ENCODE measurements around the gene C20orf204. TPM values are rescaled to one million over a fixed set of nuclear protein-coding genes. Genes with fewer than 3 reads are reported as not detected.

Gene C20orf204
- total and polyA plus RNA-seq, 10 of the 15 experiments (the other 5 are each of a cell fraction or from before 2014, with no cell fraction given) = 0.24 to 56.0 (median 12.4) TPM

DNA sequence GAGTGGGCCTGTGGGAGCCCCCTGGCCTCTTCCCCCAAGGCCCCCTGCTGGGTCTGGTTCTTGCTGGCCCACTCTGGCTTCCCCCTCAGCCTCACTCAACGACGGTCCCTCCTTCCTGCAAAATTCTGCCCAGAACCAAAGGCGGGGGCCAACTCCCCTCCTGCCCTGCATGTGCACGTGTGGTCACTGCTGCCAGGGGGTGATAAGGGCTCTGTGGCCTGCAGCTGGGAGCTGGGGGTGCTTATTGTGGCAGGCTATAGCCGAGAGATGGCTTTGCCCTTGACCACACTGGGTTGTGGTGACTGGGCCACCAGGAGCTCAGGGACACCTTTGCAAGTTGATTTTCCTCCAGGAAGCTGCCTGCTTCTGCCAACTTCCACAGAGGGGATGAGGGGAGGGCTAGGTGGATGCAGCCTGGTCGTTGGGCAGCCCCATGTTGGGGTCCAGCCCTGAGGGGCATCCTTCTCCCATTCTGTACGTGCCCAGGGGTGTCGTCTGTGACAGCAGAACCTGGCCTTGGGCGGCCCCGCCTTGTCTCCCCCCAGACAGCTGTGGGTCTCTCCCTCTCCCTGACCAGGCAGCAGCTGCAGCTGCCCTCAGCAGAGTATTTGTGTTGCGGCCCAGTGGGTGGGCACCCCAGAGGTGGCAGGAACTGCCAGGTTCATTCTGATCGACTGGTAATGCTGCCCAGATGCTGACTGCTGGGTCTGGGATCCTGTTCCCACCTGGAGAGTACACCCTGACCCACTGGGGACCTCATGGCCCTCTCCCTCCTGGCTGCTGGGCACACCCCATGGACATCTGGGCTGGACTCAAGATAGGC, 32.6 kb downstream of the C20orf204 start:
- Histone ChIP-seq H3K27ac (ENCODE audit: control insufficient read depth, insufficient read depth) (no peak overlapping the region), H3K4me1 (ENCODE audit: control insufficient read depth, insufficient read depth, low read length) (peaks cover 26% of the 10 kb centered on the region), H3K4me2 (ENCODE audit: control insufficient read depth, insufficient read depth) (no peak overlapping the region), H3K27me3 (replicated peaks in 1 of 2; ENCODE audit: control insufficient read depth in 2 of 2, insufficient read depth in 2 of 2, low read length in 1 of 2) (no peaks in the 10 kb centered on the region), H3K9ac (ENCODE audit: control insufficient read depth, insufficient read depth, low read length) (no peak overlapping the region), H3K79me2 (ENCODE audit: control insufficient read depth, insufficient read depth, low read length) (no peaks in the 10 kb centered on the region), H4K20me1 (ENCODE audit: control insufficient read depth, insufficient read depth) (no peaks in the 10 kb centered on the region), H2AFZ (ENCODE audit: control insufficient read depth, low read depth, low read length) (no peak overlapping the region), H3K9me3 (replicated peaks; ENCODE audit: control insufficient read depth, insufficient read depth, low read length) (no peaks in the 10 kb centered on the region), H3K36me3 (ENCODE audit: control insufficient read depth in 2 of 2, insufficient read depth in 2 of 2, low read length in 1 of 2) (peaks cover 3 to 9% of the 10 kb centered on the region in 2 experiments; a peak in 3 of 4 replicates), H3K4me3 (no peak overlapping the region)
- ATAC-seq = no peak
- DNase-seq (ENCODE audit: low read depth, low spot score) = no peak
- WGBS (ENCODE audit: insufficient coverage, insufficient replicate concordance, low lambda C conversion rate, missing lambda C conversion rate) = 33% methylated on average over 12 of the region's 12 CpGs
- TF ChIP-seq FOXK2 (IDR thresholded peaks at IDR 0.05) (no peak), BACH1 (IDR thresholded peaks at IDR 0.05; ENCODE audit: borderline replicate concordance) (no peak), NFYB (IDR thresholded peaks at IDR 0.05; ENCODE audit: insufficient read depth, low read depth, low read length) (no peak), POLR2AphosphoS2 (IDR thresholded peaks at IDR 0.05; ENCODE audit: low read depth, low read length) (no peak), NFYA (IDR thresholded peaks at IDR 0.05; ENCODE audit: borderline replicate concordance, low read depth, low read length) (no peak), EZH2 (IDR thresholded peaks at IDR 0.05; ENCODE audit: borderline replicate concordance, control insufficient read depth, low read depth, low read length) (no peak), WRNIP1 (IDR thresholded peaks at IDR 0.05; ENCODE audit: borderline replicate concordance, low read depth, low read length) (no peak)
- TF ChIP-seq, protein P1, sequence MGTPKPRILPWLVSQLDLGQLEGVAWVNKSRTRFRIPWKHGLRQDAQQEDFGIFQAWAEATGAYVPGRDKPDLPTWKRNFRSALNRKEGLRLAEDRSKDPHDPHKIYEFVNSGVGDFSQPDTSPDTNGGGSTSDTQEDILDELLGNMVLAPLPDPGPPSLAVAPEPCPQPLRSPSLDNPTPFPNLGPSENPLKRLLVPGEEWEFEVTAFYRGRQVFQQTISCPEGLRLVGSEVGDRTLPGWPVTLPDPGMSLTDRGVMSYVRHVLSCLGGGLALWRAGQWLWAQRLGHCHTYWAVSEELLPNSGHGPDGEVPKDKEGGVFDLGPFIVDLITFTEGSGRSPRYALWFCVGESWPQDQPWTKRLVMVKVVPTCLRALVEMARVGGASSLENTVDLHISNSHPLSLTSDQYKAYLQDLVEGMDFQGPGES (IDR thresholded peaks at IDR 0.05) = no peak
- no peak for FAIRE-seq
- CTCF ChIA-PET = interaction anchor here (1.2 to 2.3 kb wide), 5 partner anchors 10 to 29 kb away, joined by 5 to 10 read pairs (median 7); no protein-coding TSS in a partner anchor
- intact Hi-C loops (cut with micrococcal nuclease; ENCODE audit: unreplicated experiment) = no loop called here
- in situ Hi-C loops (cut with MboI) = no loop called here
- SMC1A ChIA-PET (ENCODE audit: uncharacterized antibody, unreplicated experiment) = no interaction called here
- no TSS peak for BruUV-seq (replicated peaks)
- POLR2A ChIA-PET = no interaction called here
- RAD21 ChIA-PET (ENCODE audit: unreplicated experiment) = no interaction called here

Measured in GM12878 (cell line).